Measurements from ENCODE around the gene GABBR2.

- no peak for TF ChIP-seq CTCF (IDR thresholded peaks at IDR 0.05)
- TF ChIP-seq EZH2 (IDR thresholded peaks at IDR 0.05; ENCODE audit: borderline replicate concordance, insufficient read depth, low read depth, low read length, poor library complexity, severe bottlenecking) = no peak
Measured at GRCh38 chr9:98707166-98708102, 1.3 kb downstream of the GABBR2 start.

Data from B cell (primary cell).